Endometrial microvascular endothelial cells (primary cell): ENCODE data around the gene DPH2. TPM values are rescaled to one million over a fixed set of nuclear protein-coding genes. Genes with fewer than 3 reads are reported as not detected.

Experiments
- in situ Hi-C: cut with HindIII; loops from 2 replicates; pipeline ENCODE4 v1.10.0; 2017; ENCODE audit warnings: low sequenced_read_pairs, low pct_unique_long_range_greater_than_20kb; ENCODE audit errors: inconsistent ontology term
- total RNA-seq: library from RNA; depleted of rRNA; stranded (reverse); fragments of >200 nt; gene quantifications from one replicate; pipeline ENCODE4 v1.2.3, GENCODE V29; 2015; ENCODE audit errors: inconsistent ontology term

DPH2 gene
- total RNA-seq, 1 donor from 2014 or later: 63.8 TPM

DNA sequence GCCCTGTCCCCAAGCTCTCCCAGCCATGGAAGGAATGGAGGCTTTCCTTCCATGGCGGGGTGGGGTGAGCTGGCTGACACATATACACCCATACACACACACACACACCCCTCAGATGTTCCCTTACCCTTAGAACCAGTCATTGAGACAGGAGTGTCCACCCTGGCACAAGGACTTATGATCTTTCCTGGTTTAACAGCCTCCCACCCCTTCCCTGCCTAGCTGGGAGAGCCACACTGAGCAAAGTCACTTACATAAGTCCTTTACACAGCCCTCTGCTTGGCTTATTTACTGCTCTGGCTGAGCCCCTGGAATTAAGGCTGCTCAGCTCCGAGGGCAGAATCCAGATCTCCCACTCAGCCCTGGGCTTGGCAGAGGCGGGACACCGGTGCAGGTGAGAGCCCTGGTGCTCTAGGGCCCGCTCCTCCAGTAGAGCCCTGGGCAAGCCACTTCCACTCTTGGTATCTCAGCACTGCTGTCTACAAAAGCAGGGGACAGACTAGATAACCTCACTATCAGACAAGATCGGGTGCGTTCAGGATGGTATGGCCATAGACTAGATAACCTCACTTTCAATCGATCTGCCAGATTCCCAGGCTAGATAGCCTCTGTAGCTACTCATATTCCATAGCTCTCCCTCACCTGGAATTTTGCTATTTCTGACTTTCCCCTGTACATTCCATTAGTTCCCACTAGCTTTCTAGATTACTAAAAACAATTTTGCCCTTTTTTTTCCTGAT, 44.7 kb downstream of the DPH2 start:
- in situ Hi-C loops: no loop called here

DNA sequence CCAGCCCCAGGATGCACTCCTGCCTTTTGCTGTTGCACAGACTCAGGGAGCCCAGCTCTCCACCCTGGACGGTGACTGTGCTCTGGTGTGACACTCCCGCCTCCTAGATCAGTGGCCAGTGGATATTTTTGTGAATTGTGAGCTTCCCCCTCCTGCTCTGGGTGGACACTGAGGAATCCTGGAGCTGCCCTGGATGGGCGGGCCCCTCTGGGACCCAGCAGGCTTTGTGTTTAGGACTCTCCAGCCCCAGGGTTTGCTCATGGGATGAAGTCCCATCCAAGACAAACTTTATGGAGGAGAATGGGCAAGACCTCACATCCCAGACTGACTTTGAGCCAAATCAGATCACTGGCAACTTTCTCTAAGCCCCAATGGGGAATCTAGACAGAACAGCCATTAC, 45.4 kb downstream of the DPH2 start:
- in situ Hi-C loops: no loop called here

DNA sequence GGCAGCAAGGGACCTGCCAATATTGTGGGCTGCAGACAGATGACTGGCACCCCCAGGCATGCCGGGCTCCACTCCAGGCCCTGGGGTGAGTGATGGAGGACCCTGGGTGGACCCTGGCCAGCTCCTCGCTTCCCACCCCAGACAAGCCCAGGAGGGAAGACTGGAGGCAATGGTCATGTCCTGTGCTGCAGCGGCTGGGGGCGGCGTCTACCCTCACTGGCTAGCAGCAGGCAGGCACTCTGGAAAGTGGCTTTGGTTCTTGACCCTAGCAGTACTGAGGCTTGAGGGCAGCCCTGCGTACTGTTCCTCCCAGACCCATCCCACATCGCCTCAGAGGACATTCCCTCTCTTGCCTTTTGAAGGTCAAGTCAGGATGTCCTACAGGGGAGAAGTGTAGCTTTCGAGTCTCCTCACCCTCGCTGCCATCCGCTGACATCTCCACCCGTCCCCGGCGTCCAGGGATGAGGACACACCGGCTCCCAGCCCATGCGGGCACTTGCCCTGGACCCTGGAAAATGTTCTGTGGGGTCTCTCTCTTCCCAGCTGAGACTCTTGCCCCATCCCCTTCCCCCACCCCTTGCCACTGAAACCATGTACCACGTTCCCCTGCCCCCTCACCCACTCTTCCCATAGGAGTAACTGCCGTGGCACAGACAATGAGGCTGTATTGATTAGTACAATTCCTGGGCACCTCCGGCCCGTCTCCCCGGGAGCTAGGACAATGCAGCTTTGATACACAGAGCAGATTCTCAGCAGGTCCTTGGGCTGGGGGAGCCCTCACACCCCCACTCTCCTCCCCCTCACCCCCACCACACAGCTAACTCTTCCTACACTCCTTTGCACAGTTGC, 46.5 kb downstream of the DPH2 start:
- in situ Hi-C loops: no loop called here

DNA sequence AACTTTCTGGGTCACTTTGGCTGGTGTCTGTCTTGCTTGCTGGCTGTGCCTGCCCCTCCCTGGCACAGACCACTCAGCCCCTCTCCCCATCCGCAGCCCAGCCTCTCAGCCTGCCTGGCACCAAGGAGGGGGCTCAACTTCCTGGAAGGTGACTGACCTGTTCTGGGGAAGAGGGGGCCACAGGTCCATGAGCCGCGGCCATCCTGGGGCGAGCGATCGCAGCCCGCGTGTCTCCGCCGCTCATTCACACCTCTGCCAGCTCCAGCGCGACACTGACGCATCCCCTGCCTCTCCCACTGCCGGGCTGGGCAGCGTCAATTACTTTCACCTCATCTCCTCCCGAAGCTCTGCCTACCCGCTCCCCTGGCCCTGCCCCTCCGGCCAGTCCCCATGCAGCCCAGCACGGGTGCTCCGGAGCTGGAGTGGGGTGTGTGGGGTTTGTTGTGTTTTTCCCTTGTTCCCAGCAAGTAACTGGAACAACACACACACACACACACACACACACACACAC, 47.1 kb downstream of the DPH2 start:
- in situ Hi-C loops: no loop called here

DNA sequence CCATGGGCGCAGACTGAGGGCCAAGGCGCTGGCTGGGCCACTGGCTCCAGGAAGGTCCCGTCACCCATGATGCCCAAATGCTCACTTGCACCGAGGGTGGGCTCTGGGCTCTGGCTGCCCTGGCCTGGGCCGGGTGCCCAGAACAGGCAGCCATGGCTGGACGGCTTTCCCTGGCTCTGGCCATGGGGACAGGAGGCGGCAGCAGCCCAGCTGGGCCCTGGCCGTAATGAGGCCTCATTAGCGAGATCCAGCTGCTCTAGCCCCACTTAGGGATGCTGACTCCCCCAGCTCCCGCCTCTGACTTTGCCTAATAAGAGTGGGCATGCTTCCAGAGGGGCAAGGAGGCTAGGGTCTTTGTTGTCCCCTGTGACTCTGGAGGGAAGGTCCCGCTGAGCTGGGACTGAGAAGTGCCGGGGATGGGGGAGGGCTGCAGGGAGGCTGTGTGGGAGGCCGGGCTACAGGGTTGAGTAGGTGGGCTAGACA, 49.7 kb downstream of the DPH2 start:
- in situ Hi-C loops: no loop called here

DNA sequence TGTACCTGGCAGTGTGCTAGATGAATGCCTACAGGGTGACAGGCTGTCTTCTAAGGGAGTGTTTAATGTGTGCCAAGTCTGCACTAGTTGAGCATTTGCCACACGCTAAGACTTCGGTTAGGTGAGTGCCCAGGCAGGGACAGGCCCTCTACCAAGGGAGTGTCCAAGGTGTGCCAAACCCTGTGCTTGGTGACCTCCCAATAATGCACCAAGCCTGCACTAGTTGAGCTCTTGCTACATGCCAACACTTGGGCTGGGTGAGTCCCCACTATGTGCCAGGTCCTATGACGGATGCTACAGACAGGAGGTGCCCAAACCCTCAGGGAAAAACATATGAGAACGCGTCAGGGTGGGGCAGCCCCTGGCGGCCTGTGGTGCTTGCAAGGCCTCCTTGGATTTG, 50.7 kb downstream of the DPH2 start:
- in situ Hi-C loops: no loop called here

DNA sequence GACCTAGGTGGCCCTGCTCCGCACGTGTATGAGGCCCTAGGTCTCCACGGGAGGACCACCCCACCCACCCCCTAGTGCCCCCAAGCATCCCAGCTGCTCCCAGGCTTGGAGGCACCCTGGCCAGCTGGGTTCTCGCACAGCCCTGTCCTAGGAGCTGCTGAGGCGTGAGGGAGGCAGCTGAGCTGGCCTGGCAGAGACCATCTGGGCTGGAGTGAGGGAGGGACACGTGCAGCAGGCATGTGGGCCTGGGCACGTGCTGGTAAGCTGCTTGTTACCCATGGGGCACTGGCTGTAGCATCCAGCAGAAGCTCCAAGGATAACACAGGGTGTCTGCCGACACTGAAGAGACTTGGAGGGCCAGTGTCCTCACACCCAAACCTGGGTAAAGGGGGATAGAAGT, 51.3 kb downstream of the DPH2 start:
- in situ Hi-C loops: no loop called here

DNA sequence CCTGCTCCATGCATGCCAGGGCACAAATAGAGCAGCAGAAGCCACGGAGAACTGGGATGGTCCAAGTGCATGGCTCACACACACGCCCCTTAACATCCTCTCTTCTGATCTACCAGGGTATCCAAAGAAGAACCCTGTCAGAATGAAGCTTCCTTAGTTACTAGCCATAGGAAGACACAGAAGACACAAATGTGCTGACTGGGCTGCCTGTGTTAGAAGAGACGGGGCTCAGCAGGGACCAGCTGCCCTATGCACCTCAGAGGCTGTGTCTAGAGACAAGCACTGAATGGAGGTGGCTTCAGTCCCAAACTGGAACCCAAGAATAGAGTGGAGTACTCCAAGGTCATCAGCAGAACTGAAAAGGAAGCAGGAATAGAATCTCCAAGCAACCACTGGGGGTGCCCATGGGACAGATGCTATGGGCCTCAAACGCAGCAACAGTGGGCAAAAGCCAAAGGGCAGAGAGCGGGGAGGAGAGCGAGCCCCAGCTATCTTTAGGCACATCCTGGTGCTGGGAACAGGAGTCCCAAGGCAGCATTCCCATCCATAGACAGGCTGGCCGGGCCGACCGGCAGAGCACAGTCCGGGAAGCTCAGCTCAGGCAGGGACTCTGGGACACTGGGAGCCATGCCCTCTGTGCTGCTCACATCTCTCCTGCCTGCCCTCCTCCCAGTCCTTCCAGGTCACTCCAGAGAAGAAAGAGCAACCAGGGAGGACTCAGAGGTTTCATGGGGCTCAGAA, 51.9 kb downstream of the DPH2 start:
- in situ Hi-C loops: no loop called here

Other genes starting within 250 kb of the DPH2 start
- not detected for gene ARTN, start 36.2 kb upstream of the DPH2 start, total RNA-seq
- gene IPO13, start 23.1 kb upstream of the DPH2 start, total RNA-seq: 23.5 TPM
- gene ATP6V0B, start 5.0 kb downstream of the DPH2 start, total RNA-seq: 123 TPM
- gene B4GALT2, start 9.2 kb downstream of the DPH2 start, total RNA-seq: 115 TPM
- 1.3 TPM for gene CCDC24, start 21.6 kb downstream of the DPH2 start, total RNA-seq
- 0.28 TPM for gene SLC6A9, start 61.5 kb downstream of the DPH2 start, total RNA-seq
- not detected for gene KLF17, start 148.8 kb downstream of the DPH2 start, total RNA-seq
- not detected for gene KLF18, start 171.6 kb downstream of the DPH2 start, total RNA-seq
- gene DMAP1, start 243.5 kb downstream of the DPH2 start, total RNA-seq: 29.3 TPM